ENCODE results near the gene CDH23. TPM values are rescaled to one million over a fixed set of nuclear protein-coding genes. Genes with fewer than 3 reads are reported as not detected.

Gene CDH23
- total RNA-seq, 2 donors from 2014 or later = 4.7 to 8.0 TPM

DNA sequence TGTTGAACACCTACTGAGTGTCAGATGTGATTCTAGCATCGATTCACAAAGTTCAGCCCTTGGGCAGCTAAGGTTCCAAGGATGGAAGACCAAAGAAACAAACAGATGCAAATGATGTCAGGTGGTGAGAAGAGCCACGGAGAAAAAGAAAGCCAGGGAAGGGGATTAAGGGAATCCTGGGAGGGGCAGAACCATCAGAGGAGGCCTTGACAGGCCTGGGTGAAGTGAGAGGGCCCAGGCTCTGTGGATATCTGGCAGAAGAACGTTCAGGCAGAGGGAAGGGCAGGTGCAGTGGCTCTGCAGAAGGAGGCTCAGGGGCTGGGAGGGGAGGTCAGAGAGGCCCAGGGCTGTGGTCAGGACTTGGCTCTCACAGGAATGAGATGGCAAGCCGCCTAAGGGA is 232.4 kb downstream of the CDH23 start:
- ATAC-seq (no peak), DNase-seq (no peak)
- intact Hi-C loops (cut with DNase I) = no loop called here

GRCh38 chr10:71630168-71630567 is 233.4 kb downstream of the CDH23 start:
- no peak for DNase-seq
- no peak for ATAC-seq
- intact Hi-C loops (cut with DNase I) = no loop called here

DNA sequence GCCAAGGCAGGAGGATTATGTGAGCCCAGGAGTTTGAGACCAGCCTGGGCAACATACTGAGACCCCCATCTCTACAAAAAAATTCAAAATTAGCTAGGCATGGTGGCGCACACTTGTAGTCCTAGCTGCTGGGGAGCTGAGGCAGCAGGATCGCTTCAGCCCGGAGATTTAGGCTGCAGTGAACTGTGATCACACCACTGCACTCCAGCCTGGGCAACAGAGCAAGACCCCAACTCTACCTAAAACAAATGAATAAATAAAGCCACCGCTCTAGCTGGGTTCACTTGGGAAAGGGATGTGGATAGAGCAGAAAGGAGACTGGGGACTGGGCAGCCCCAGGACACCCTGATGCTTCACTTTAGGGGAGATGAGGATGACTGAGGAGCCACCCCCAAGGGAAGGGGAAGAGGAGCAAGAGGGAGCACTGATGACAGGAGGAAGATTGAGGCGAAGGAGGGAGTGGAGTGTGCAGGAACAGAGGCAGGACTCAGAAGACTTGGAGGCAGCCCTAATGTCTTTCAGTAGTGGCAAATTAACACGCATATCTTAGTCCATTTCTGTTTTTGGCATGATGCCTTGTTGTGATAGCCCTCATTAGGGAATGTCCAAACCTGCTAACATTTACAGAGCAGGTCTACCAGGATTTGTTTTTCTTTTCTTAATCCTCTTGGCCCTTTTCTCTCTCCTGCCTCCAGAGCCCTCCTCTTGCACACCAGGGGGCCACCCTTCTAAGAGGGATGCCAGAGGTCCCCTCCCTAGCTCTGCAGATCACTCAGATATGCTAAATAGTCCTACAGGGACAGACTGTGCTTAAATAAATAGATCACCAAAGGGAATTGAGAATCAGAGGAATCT is 234.5 kb downstream of the CDH23 start:
- no peak for ATAC-seq
- no peak for DNase-seq
- intact Hi-C loops (cut with DNase I) = no loop called here

- intact Hi-C loops (cut with DNase I) = no loop called here
Measured at GRCh38 chr10:71632200-71632820, 235.6 kb downstream of the CDH23 start.

GRCh38 chr10:71632896-71633600 is 236.3 kb downstream of the CDH23 start:
- DNase-seq (no peak), ATAC-seq (no peak)
- intact Hi-C loops (cut with DNase I) = no loop called here

More at GRCh38 chr10:71632200-71632820, 235.6 kb downstream of the CDH23 start:
- DNase-seq (no peak), ATAC-seq (no peak)

GRCh38 chr10:71633920-71634319 is 237.2 kb downstream of the CDH23 start:
- ATAC-seq (no peak), DNase-seq (no peak)
- intact Hi-C loops (cut with DNase I) = no loop called here

DNA sequence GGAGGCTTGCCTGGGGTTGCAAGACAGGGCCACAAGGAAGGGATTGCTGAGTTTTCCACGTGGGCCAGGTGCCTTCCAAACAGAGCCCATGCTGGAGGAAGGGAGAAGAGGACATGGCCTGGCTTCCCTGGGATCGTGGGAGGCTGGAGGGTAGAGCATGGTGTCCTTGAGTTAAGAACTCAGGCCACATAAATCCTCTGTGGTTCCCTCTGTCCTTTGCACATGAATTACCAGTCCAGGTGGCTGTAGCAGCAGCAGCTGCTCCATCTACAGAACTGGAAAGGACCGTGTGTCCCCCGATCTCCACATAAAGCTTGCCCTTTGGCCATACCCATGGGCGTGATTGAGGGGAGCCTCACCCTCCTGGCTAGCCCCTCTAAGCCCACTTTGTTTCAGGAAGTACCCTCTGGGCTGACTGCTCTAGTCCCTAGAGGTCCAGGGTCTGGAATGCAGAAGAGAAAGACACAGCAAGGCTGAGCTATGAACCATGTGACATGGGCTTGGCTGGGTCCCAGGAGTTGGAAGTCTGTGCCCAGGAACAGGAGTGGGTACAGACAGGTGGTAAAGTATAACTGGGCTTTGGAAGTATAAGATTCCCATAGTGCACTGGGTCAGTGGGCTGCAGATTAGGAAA is 237.9 kb downstream of the CDH23 start:
- intact Hi-C loops (cut with DNase I) = no loop called here
- DNase-seq = no peak
- peak in 1 of 2 donors; percentile 52 for ATAC-seq

DNA sequence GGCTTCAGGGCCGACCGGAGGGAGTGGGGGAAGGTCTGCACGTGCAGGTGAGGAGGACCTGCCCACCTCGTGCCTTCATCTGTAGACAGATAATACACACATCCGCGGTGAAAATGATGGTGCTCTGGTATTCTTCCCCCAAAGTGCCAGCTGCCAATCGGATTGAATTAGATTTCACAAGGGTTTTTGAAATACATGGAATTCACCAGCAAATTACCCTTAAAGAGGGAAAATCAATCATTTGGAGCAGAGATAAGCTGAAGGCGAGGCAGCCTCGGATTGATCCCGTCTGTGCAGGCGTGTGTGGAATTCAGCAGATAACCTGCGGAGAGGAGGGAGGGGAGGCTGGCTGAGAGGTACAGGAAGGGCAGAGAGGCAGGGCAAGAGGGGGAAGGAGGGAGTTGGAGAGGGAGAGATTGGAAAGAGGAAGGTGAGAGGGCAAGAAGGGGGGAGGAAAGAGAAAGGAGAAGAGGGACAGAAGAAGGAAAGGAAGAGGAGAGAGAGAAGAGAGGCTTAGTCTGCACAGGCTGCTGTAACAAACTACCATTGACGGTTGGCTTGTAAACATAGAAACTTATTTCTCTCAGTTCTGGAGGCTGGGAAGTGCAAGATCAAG is 238.6 kb downstream of the CDH23 start:
- ATAC-seq (no peak), DNase-seq (no peak)

DNA sequence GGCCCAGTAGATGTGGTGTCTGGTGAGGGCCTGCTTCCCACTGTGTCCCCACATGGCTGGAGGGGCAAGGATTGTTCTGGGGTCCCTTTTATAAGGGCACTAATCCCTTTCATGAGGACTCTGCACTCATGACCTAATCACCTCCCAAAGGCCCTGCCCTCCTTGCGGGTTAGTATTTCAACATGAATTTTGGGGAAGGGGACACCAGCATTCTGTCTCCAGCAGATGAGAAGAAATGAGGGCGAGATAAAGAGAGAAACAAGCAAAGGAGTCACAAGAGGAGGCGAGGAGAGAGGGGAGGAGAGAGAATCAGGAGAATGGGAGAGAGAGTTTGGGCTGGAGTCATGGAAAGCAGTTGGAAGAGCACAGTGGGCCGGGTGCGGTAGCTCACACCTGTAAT is 239.1 kb downstream of the CDH23 start:
- intact Hi-C loops (cut with DNase I) = no loop called here
- ATAC-seq (no peak), DNase-seq (no peak)

More for the DNA sequence above, 238.6 kb downstream of the CDH23 start:
- intact Hi-C loops (cut with DNase I) = no loop called here

DNA sequence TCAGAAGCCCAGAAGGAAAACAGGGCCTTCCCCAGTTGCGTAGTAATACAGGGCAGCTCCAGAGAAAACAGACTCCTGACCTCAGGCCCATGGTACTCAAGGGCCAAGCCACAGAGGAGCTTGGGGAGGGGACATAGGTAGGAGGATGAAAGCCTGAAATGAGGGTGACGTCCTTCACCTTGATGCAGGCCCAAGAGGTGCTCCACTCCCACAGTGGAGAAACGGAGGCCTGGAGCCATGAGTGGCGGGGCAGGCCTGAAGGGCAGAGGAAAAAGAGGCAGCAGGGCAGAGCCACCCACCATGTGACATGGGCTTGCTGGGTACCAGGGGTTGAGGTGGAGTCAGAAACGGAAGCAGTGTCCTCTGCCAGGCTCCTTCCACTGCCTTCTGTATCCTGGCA is 239.9 kb downstream of the CDH23 start:
- no peak for DNase-seq
- intact Hi-C loops (cut with DNase I) = no loop called here
- ATAC-seq = no peak

GRCh38 chr10:71637305-71637704 is 240.6 kb downstream of the CDH23 start:
- DNase-seq (no peak), ATAC-seq (no peak)
- intact Hi-C loops (cut with DNase I) = no loop called here

GRCh38 chr10:71638064-71638821 is 241.5 kb downstream of the CDH23 start:
- ATAC-seq (peak; percentile 40 to 59), DNase-seq (peak; percentile 41)
- intact Hi-C loops (cut with DNase I) = no loop called here

- DNase-seq = no peak
- intact Hi-C loops (cut with DNase I) = no loop called here
- ATAC-seq = no peak
Measured at GRCh38 chr10:71638822-71639719, 242.4 kb downstream of the CDH23 start.

DNA sequence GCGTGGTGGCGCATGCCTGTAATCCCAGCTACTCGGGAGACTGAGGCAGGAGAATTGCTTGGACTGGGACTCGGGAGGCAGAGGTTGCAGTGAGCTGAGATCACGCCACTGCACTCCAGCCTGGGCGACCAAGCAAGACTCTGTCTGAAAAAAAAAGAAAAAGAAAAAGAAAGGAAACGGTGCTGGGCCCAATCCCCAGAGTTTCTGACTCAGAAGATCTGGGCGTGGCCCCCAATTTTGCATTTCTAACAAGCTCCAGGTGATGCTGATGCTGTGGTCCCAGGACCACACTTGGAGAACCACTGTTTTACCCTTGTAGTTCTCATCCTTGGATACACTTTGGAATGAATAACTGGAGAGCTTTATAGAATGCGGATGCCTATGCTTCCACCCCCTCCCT is 243.9 kb downstream of the CDH23 start:
- intact Hi-C loops (cut with DNase I) = no loop called here
- DNase-seq (no peak), ATAC-seq (no peak)

DNA sequence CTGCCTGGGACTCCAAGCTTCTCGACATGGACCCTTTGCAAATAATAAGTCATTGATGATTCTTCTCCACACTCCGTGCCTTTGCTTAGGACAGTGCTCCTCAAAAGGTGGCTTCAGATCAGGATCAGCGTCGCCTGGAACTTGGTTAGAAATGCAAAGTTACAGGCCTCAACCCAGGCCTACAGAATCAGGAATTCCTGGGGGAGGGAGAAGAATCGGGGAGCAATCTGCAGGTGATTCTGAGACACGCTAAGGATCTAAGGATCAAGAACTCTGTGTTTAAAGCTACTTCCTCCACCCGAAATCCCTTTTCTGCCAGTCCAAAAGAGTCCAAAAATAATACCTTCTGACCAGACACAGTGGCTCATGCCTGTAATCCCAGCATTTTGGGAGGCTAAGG is 244.7 kb downstream of the CDH23 start:
- DNase-seq (no peak), ATAC-seq (no peak)
- intact Hi-C loops (cut with DNase I) = no loop called here

DNA sequence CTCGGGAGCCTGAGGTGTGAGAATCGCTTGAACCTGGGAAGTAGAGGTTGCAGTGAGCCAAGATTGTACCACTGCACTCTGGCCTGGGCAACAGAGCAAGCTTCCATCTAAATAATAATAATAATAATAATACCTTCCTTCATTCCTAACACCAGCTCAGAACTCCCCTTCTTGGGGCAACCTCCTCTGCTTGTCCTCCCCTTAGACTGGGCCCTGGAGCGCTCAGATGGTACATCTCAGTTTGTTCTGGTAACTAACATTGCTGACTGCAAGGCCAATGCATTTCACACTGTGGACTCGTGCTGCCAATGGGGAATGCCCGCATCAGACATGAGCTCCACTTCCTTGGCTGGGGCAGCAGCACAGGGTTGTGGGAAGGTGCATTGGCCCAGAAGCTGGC is 245.3 kb downstream of the CDH23 start:
- intact Hi-C loops (cut with DNase I) = no loop called here
- ATAC-seq (no peak), DNase-seq (no peak)

GRCh38 chr10:71643904-71644303 is 247.2 kb downstream of the CDH23 start:
- DNase-seq (no peak), ATAC-seq (no peak)
- intact Hi-C loops (cut with DNase I) = no loop called here
